HepG2 (cell line): Measurements from ENCODE around the gene MAN1B1. TPM values are rescaled to one million over a fixed set of nuclear protein-coding genes. Genes with fewer than 3 reads are reported as not detected.
A peak's percentile ranks its signal among the peaks of the same experiment; 100 is the strongest.

Source experiments
- AGO2 ChIP-seq: fragments of 200-400 bp; formaldehyde crosslinking; optimal IDR thresholded peaks from 2 replicates; pipeline ENCODE3; 2017; ENCODE audit warnings: mild to moderate bottlenecking, low read depth, low read length, moderate library complexity
- BHLHE40 ChIP-seq: IDR thresholded peaks from 2 replicates; pipeline ENCODE4 v1.6.1; 2011; ENCODE audit warnings: low read length, improper control_type of control experiment
- CBX2 ChIP-seq, 2 experiments: fragments of 200-600 bp in 1 of 2; sonication (generic); formaldehyde crosslinking in 1 of 2; IDR thresholded peaks; 2 replicates each; pipeline versions ENCODE4 v1.7.0 to v1.8.1; 2018 to 2022; ENCODE audit warnings: low read depth in 2 of 2, low read length in 1 of 2, mild to moderate bottlenecking in 1 of 2, missing genetic modification reagents in 1 of 2
- ELF4 ChIP-seq: sonication (generic); formaldehyde crosslinking; IDR thresholded peaks from 2 replicates; pipeline ENCODE4 v1.5.0; 2020; ENCODE audit warnings: missing genetic modification reagents, mild to moderate bottlenecking, moderate library complexity, borderline replicate concordance
- GLMP ChIP-seq: sonication (generic); formaldehyde crosslinking; IDR thresholded peaks from 2 replicates; pipeline ENCODE4 v1.9.0; 2021; ENCODE audit warnings: missing genetic modification reagents, mild to moderate bottlenecking, borderline replicate concordance
- HMGXB4 ChIP-seq, 2 experiments: sonication (generic) in 1 of 2; formaldehyde crosslinking in 1 of 2; IDR thresholded peaks; 2 replicates each; pipeline versions ENCODE4 v1.4.0 to v1.6.1; 2018 to 2020; ENCODE audit warnings: missing genetic modification reagents in 2 of 2, borderline replicate concordance in 1 of 2, low read depth in 1 of 2, mild to moderate bottlenecking in 1 of 2, missing biosample characterization in 1 of 2
- HNF1A ChIP-seq, 2 experiments: sonication (generic) in 1 of 2; formaldehyde crosslinking in 1 of 2; IDR thresholded peaks; 2 replicates each; pipeline versions ENCODE4 v1.4.0 to v1.6.1; 2016 to 2020; ENCODE audit warnings: borderline replicate concordance in 1 of 2, low read depth in 1 of 2, mild to moderate bottlenecking in 1 of 2, missing genetic modification reagents in 1 of 2
- PHF20 ChIP-seq: sonication (generic); formaldehyde crosslinking; IDR thresholded peaks from 2 replicates; pipeline ENCODE4 v1.5.0; 2020; ENCODE audit warnings: mild to moderate bottlenecking, missing genetic modification reagents
- PHF21A ChIP-seq: sonication (generic); formaldehyde crosslinking; IDR thresholded peaks from 2 replicates; pipeline ENCODE4 v1.5.0; 2020; ENCODE audit warnings: mild to moderate bottlenecking, missing genetic modification reagents
- PLRG1 ChIP-seq: fragments of 450-650 bp; conservative IDR thresholded peaks from 2 replicates; pipeline ENCODE4 v1.6.1; 2016
- SMAD9 ChIP-seq: sonication (generic); formaldehyde crosslinking; IDR thresholded peaks from 2 replicates; pipeline ENCODE4 v1.5.1; 2020; ENCODE audit warnings: mild to moderate bottlenecking, missing genetic modification reagents
- TSC22D2 ChIP-seq: sonication (generic); formaldehyde crosslinking; IDR thresholded peaks from 2 replicates; pipeline ENCODE4 v1.5.1; 2020; ENCODE audit warnings: missing genetic modification reagents, mild to moderate bottlenecking, borderline replicate concordance
- ZBTB33 ChIP-seq: sonication (generic); formaldehyde crosslinking; IDR thresholded peaks from 2 replicates; pipeline ENCODE4 v1.4.0; 2020; ENCODE audit warnings: missing genetic modification reagents
- ZFAT ChIP-seq: sonication (generic); formaldehyde crosslinking; conservative IDR thresholded peaks from 2 replicates; pipeline ENCODE4 v1.8.1; 2023; ENCODE audit warnings: missing genetic modification reagents, inconsistent platforms
- ZNF331 ChIP-seq: sonication (generic); formaldehyde crosslinking; IDR thresholded peaks from 2 replicates; pipeline ENCODE4 v1.4.0; 2020; ENCODE audit warnings: missing genetic modification reagents
- ZNF740 ChIP-seq: sonication (generic); formaldehyde crosslinking; IDR thresholded peaks from 2 replicates; pipeline ENCODE4 v1.4.0; 2020; ENCODE audit warnings: missing genetic modification reagents
- ZSCAN20 ChIP-seq: sonication (generic); formaldehyde crosslinking; IDR thresholded peaks from 2 replicates; pipeline ENCODE4 v1.4.0; 2020; ENCODE audit warnings: missing genetic modification reagents, mild to moderate bottlenecking, borderline replicate concordance
- polyA plus RNA-seq, 8 experiments: library from polyadenylated mRNA; depleted of rRNA in 3 of 8; stranded (reverse) in 7 of 8; unstranded in 1 of 8; fragments of >200 nt; fragmentation: Illumina TruSeq in 4 of 8; extraction: Trizol in 4 of 8; gene quantifications; 2 replicates each; pipeline versions ENCODE4 v1.2.1 to v1.2.3, GENCODE V29; 2011 to 2016; ENCODE audit warnings: low read depth in 4 of 8, missing spikeins in 1 of 8, mixed read lengths in 1 of 8; ENCODE audit not compliant: insufficient read depth in 1 of 8
- total RNA-seq, 5 experiments: library from RNA; depleted of rRNA; stranded (reverse); fragments of >200 nt; fragmentation: Illumina TruSeq; extraction: Trizol; gene quantifications; 2 replicates each; pipeline ENCODE4 v1.2.3, GENCODE V29; 2016; ENCODE audit warnings: low read depth in 1 of 5

MAN1B1 gene
- total and polyA plus RNA-seq, 2 of the 13 experiments (the other 11 are each of a cell fraction or from before 2014, with no cell fraction given) = 48.9 to 59.5 TPM

GRCh38 chr9:137077010-137077747 is 9.6 kb upstream of the MAN1B1 start, which contains the start of gene UAP1L1 (continued):
- no peak for TF ChIP-seq GLMP (CRISPR knock-in tag)
- no peak for TF ChIP-seq PHF21A (CRISPR knock-in tag)
- no peak for TF ChIP-seq ZFAT (CRISPR knock-in tag)
- TF ChIP-seq PHF20 (CRISPR knock-in tag) = peak; percentile 21; the same call in 1 of the 2 replicates
- TF ChIP-seq BHLHE40 = no peak
- no peak for TF ChIP-seq ELF4 (CRISPR knock-in tag)
- TF ChIP-seq ZSCAN20 (CRISPR knock-in tag) = peak; percentile 21; the same call in 1 of the 2 replicates
- no peak for TF ChIP-seq CBX2 (IDR thresholded peaks at IDR 0.05; ENCODE audit: low read depth, low read length)
- TF ChIP-seq CBX2 (CRISPR knock-in tag; IDR thresholded peaks at IDR 0.05; ENCODE audit: low read depth) = no peak
- no peak for TF ChIP-seq PLRG1
- TF ChIP-seq TSC22D2 (CRISPR knock-in tag) = no peak
- TF ChIP-seq ZNF331 (CRISPR knock-in tag) = no peak
- TF ChIP-seq AGO2 = no peak
- TF ChIP-seq HNF1A (IDR thresholded peaks at IDR 0.05; ENCODE audit: low read depth) = no peak
- TF ChIP-seq HNF1A (CRISPR knock-in tag; IDR thresholded peaks at IDR 0.05; ENCODE audit: borderline replicate concordance) = peak; percentile 37; the same call in 1 of the 2 replicates
- no peak for TF ChIP-seq ZBTB33
- no peak for TF ChIP-seq ZNF740 (CRISPR knock-in tag)
- TF ChIP-seq SMAD9 (CRISPR knock-in tag) = no peak
- TF ChIP-seq HMGXB4 (CRISPR knock-in tag; IDR thresholded peaks at IDR 0.05; ENCODE audit: borderline replicate concordance in 1 of 2, low read depth in 1 of 2) = peak in 1 of 2 experiments; percentile 19; a peak in 1 of 4 replicates
